PC-9 (cell line): Measurements from ENCODE around the gene LOX. TPM values are rescaled to one million over a fixed set of nuclear protein-coding genes. Genes with fewer than 3 reads are reported as not detected.

Source experiments
- BruUV-seq: library from RNA; stranded (reverse); fragments of 400-500 nt; replicated peaks from 2 replicates; lab custom pipeline; 2021; lab: Mats Ljungman, UMichigan
- CTCF ChIA-PET: fragments of 300-600 bp; sonication (Branson Sonifier 250); formaldehyde crosslinking; loops from one replicate; lab custom pipeline; 2022; ENCODE audit warnings: antibody characterized with exemption; lab: Charles Lee
- POLR2A ChIA-PET: fragments of 300-600 bp; sonication (Branson Sonifier 250); formaldehyde crosslinking; loops from one replicate; lab custom pipeline; 2022; ENCODE audit warnings: antibody characterized with exemption; ENCODE audit not compliant: unreplicated experiment; lab: Charles Lee
- DNase-seq, 2 experiments: peaks; one replicate each; pipeline versions ENCODE4 v3.0.0 to v3.0.0-alpha.2; 2015 to 2022; ENCODE audit warnings: mixed read lengths in 1 of 2
- H2AFZ ChIP-seq: fragments of 200-600 bp; sonication (generic); 2 replicates; pipeline ENCODE4 v1.8.1; 2017; ENCODE audit warnings: antibody characterized with exemption
- H3F3A ChIP-seq: fragments of 200-600 bp; sonication (generic); 2 replicates; pipeline ENCODE4 v1.8.1; 2017; ENCODE audit warnings: antibody characterized with exemption, mild to moderate bottlenecking, low read depth; ENCODE audit not compliant: insufficient read depth
- H3K27ac ChIP-seq: fragments of 200-600 bp; sonication (generic); 2 replicates; pipeline ENCODE4 v1.6.1; 2016; ENCODE audit warnings: mixed run types
- H3K27me3 ChIP-seq: fragments of 200-600 bp; sonication (generic); 2 replicates; pipeline ENCODE4 v1.6.1; 2016; ENCODE audit warnings: low read depth, mixed run types; ENCODE audit not compliant: insufficient read depth
- H3K36me3 ChIP-seq: fragments of 200-600 bp; sonication (generic); 2 replicates; pipeline ENCODE4 v1.6.1; 2016; ENCODE audit warnings: low read depth, mixed run types
- H3K4me1 ChIP-seq: fragments of 200-600 bp; sonication (generic); replicated peaks from 2 replicates; pipeline ENCODE4 v1.6.1; 2016; ENCODE audit warnings: mixed run types; ENCODE audit not compliant: insufficient read depth
- H3K4me2 ChIP-seq: fragments of 200-600 bp; sonication (generic); 2 replicates; pipeline ENCODE4 v1.6.1; 2017; ENCODE audit warnings: mixed run types
- H3K4me3 ChIP-seq: fragments of 200-600 bp; sonication (generic); 2 replicates; pipeline ENCODE4 v1.6.1; 2016; ENCODE audit warnings: mixed run types
- H3K79me2 ChIP-seq: fragments of 200-600 bp; sonication (generic); 2 replicates; pipeline ENCODE4 v1.6.1; 2017; ENCODE audit warnings: low read depth, mixed run types
- H3K9me2 ChIP-seq: fragments of 200-600 bp; sonication (generic); 2 replicates; pipeline ENCODE4 v1.8.1; 2017; ENCODE audit warnings: mild to moderate bottlenecking; ENCODE audit not compliant: insufficient read depth
- H3K9me3 ChIP-seq: fragments of 200-600 bp; sonication (generic); 2 replicates; pipeline ENCODE4 v1.8.1; 2016; ENCODE audit warnings: low read depth; ENCODE audit not compliant: insufficient read depth
- H4K20me1 ChIP-seq: fragments of 200-600 bp; sonication (generic); 2 replicates; pipeline ENCODE4 v1.8.1; 2017; ENCODE audit not compliant: insufficient read depth
- EZH2 ChIP-seq: fragments of 200-600 bp; sonication (generic); IDR thresholded peaks from 2 replicates; pipeline ENCODE4 v1.8.0; 2017; ENCODE audit warnings: antibody characterized with exemption, low read depth
- intact Hi-C: fragments of 100-400 bp; cut with micrococcal nuclease; formaldehyde crosslinking; loops from one replicate; pipeline ENCODE4 v1.10.0; 2022; ENCODE audit not compliant: unreplicated experiment
- total RNA-seq: library from RNA; stranded (reverse); gene quantifications from 2 replicates; pipeline ENCODE4 v1.2.3, GENCODE V29; 2021
- TF ChIP-seq, protein P1 (sequence below): fragments of 200-600 bp; sonication (generic); conservative IDR thresholded peaks from 2 replicates; pipeline ENCODE4 v1.6.1; 2017; ENCODE audit warnings: mixed run types, antibody characterized with exemption, mild to moderate bottlenecking, moderate library complexity

The LOX gene
- total RNA-seq, 1 experiment from 2014 or later: 3.2 TPM

DNA sequence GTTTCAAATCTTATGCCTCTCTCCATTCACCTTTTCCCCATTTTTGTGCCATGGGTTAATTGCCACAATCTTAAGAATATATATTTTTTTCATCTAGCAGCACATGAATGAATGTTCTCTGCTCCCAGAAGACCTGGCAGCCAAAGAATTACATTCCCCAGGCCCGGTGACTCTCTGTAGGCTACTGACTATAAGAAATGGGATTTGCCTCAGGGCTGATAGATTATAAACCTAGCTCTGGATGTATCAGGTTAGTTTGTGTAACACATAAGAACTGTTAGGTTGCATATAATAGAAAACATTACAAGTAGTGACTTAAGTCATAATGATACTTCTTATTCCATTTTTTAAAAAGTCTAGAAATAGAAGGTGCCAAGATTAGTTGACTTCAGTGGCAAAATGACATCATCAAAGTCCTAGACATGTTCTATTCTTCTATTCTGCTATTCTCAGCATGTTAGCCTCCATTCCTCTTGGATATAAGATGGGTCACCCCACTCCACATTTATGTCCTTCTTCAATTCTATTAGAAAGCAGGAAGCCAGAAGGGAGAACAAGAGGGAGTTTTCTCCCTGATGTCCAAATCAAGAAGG lies 40.4 kb upstream of the LOX start:
- no peaks in the 10 kb centered on the region for H3K9me2 ChIP-seq
- H4K20me1 ChIP-seq: no peaks in the 10 kb centered on the region
- no peaks in the 10 kb centered on the region for H3K79me2 ChIP-seq
- no peak overlapping the region for H3K4me2 ChIP-seq
- no peak overlapping the region for H3K27ac ChIP-seq
- no TSS peak for BruUV-seq
- H3K36me3 ChIP-seq: no peaks in the 10 kb centered on the region
- CTCF ChIA-PET: no interaction called here
- no peak for DNase-seq
- no peak for TF ChIP-seq EZH2
- TF ChIP-seq, protein P1, sequence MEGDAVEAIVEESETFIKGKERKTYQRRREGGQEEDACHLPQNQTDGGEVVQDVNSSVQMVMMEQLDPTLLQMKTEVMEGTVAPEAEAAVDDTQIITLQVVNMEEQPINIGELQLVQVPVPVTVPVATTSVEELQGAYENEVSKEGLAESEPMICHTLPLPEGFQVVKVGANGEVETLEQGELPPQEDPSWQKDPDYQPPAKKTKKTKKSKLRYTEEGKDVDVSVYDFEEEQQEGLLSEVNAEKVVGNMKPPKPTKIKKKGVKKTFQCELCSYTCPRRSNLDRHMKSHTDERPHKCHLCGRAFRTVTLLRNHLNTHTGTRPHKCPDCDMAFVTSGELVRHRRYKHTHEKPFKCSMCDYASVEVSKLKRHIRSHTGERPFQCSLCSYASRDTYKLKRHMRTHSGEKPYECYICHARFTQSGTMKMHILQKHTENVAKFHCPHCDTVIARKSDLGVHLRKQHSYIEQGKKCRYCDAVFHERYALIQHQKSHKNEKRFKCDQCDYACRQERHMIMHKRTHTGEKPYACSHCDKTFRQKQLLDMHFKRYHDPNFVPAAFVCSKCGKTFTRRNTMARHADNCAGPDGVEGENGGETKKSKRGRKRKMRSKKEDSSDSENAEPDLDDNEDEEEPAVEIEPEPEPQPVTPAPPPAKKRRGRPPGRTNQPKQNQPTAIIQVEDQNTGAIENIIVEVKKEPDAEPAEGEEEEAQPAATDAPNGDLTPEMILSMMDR: no peak
- H3K4me1 ChIP-seq: no peaks in the 10 kb centered on the region
- no peaks in the 10 kb centered on the region for H3K27me3 ChIP-seq
- no peaks in the 10 kb centered on the region for H3F3A ChIP-seq
- POLR2A ChIA-PET: no interaction called here
- H2AFZ ChIP-seq: no peak overlapping the region
- H3K4me3 ChIP-seq: no peak overlapping the region
- no peaks in the 10 kb centered on the region for H3K9me3 ChIP-seq
- intact Hi-C loops: no loop called here

DNA sequence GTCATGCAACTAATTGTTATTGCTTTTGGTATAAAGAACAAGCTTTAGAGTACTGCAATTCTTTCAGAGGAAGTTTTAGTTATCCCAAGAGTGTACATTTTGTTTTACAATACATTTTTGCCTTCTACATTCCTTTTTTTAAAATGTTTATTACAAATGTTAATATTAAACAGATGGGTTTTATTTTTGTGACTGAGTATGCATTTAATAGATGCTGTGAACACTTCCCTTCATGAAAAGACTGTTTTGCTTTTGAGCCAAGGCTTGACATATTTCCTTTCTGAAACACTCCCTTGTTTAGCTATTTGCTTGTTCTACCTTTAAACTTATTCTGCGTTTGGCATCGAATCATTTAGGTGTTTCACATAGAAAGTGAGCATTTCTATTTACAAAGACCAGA lies 36.4 kb upstream of the LOX start:
- Histone ChIP-seq H3K4me2 (no peak overlapping the region), H3K9me3 (no peaks in the 10 kb centered on the region), H3K36me3 (no peaks in the 10 kb centered on the region), H3K27me3 (no peaks in the 10 kb centered on the region), H4K20me1 (no peaks in the 10 kb centered on the region), H2AFZ (no peak overlapping the region), H3F3A (no peaks in the 10 kb centered on the region), H3K9me2 (no peaks in the 10 kb centered on the region), H3K4me1 (no peaks in the 10 kb centered on the region), H3K79me2 (no peaks in the 10 kb centered on the region), H3K4me3 (no peak overlapping the region), H3K27ac (no peak overlapping the region)
- DNase-seq: no peak
- ChIA-PET POLR2A (no interaction called here), CTCF (no interaction called here)
- no peak for TF ChIP-seq EZH2
- TF ChIP-seq, protein P1: no peak
- no TSS peak for BruUV-seq
- intact Hi-C loops: no loop called here

DNA sequence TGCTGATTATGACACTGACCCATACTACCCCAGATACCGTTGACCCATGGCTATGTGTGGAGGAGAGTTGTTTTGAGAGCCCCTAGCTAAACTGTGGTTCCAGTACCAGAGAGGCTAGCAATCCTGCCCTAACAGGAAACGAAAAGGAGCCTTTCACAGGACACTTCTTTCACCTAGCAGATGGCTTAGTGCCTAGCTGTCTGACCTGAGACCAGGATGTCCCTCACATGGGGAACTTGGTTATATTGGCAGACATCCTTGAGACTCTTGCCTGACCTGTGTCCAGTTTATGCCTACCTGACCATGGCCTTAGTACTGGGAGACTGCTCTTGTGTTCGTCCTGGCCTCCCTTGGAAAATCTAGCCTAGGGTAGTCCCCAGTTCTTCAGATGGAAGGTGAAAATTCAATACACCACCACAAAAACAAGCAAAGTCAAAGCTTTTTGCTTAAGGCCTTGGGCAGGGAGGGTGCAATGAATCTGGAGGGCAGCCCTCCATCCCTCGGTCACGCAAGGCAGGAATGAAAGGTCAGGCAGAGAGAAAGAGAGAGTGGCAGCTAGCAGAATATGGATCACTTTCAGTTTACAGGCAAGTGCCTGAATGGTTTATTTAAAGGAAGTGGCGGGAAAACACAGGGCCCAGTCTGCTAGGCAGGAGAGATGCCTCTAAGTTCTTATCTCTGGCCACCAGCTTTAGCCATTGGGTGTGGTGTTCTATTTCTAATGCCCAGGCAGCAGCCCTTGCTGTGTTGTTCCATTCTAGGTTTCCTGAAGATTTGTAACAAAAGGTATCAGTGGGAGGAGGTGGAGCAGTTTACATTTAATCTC lies 34.9 kb upstream of the LOX start:
- no TSS peak for BruUV-seq
- ChIA-PET CTCF (no interaction called here), POLR2A (no interaction called here)
- Histone ChIP-seq H3K9me2 (no peaks in the 10 kb centered on the region), H3K4me1 (no peaks in the 10 kb centered on the region), H4K20me1 (no peaks in the 10 kb centered on the region), H3K4me2 (no peak overlapping the region), H3K27me3 (no peaks in the 10 kb centered on the region), H3K4me3 (no peak overlapping the region), H3K79me2 (no peaks in the 10 kb centered on the region), H3F3A (no peaks in the 10 kb centered on the region), H2AFZ (no peak overlapping the region), H3K9me3 (no peaks in the 10 kb centered on the region), H3K36me3 (no peaks in the 10 kb centered on the region), H3K27ac (no peak overlapping the region)
- no peak for DNase-seq
- intact Hi-C loops: no loop called here
- TF ChIP-seq EZH2: no peak
- TF ChIP-seq, protein P1: no peak
